ENCODE results near the gene NFX1.
A peak's percentile ranks its signal among the peaks of the same experiment; 100 is the strongest.
"Not testable (repeated sequence)": the region's sequence is repeated elsewhere in the genome, so short reads cannot be mapped to it uniquely, and the experiment has no call there.

Gene NFX1

GRCh38 chr9:33366979-33367480 lies 76.7 kb downstream of the NFX1 start:
- no peak for DNase-seq

- DNase-seq = no peak
Observed at GRCh38 chr9:33372900-33373299, 82.6 kb downstream of the NFX1 start.

GRCh38 chr9:33374190-33374589 lies 83.9 kb downstream of the NFX1 start:
- no peak for DNase-seq

GRCh38 chr9:33374634-33375237 lies 84.4 kb downstream of the NFX1 start:
- DNase-seq = peak; percentile 73 to 86 (median 86)

- peak in 1 of 3 donors; percentile 18 for DNase-seq
Observed at GRCh38 chr9:33375238-33375840, 85.0 kb downstream of the NFX1 start.

GRCh38 chr9:33375841-33376321 lies 85.6 kb downstream of the NFX1 start:
- DNase-seq = no peak

- no peak for DNase-seq
Observed at GRCh38 chr9:33377089-33377715, 86.9 kb downstream of the NFX1 start.

- no peak for DNase-seq
Observed at GRCh38 chr9:33378121-33378795, 87.9 kb downstream of the NFX1 start.

- DNase-seq = no peak
Observed at GRCh38 chr9:33379666-33380389, 89.5 kb downstream of the NFX1 start.

- no peak for DNase-seq
Observed at GRCh38 chr9:33380390-33381094, 90.2 kb downstream of the NFX1 start.

- DNase-seq = peak; percentile 29 to 61 (median 30)
Observed at GRCh38 chr9:33381231-33381791, 91.0 kb downstream of the NFX1 start.

GRCh38 chr9:33382397-33382796 lies 92.1 kb downstream of the NFX1 start:
- not testable (repeated sequence) for DNase-seq

GRCh38 chr9:33383396-33383795 lies 93.1 kb downstream of the NFX1 start:
- DNase-seq = not testable (repeated sequence)

- not testable (repeated sequence) for DNase-seq
Observed at GRCh38 chr9:33385536-33385935, 95.2 kb downstream of the NFX1 start.

GRCh38 chr9:33385979-33386640 lies 95.8 kb downstream of the NFX1 start:
- not testable (repeated sequence) for DNase-seq

GRCh38 chr9:33386641-33386996 lies 96.3 kb downstream of the NFX1 start:
- not testable (repeated sequence) for DNase-seq

GRCh38 chr9:33386998-33387397 lies 96.7 kb downstream of the NFX1 start:
- DNase-seq = not testable (repeated sequence)

GRCh38 chr9:33388110-33388994 lies 98.0 kb downstream of the NFX1 start:
- no peak for DNase-seq

GRCh38 chr9:33391111-33391771 lies 100.9 kb downstream of the NFX1 start:
- DNase-seq = peak; percentile 21 to 42 (median 30)

Data from suppressor macrophage treated with lipopolysaccharide for 1 hour (primary cell).